Stimulated activated CD8-positive, alpha-beta memory T cell treated with anti-CD3 and anti-CD28 coated beads, Interleukin-4, amount 100 ng/mL, for 4 hours (primary cell): ENCODE measurements around the gene ULK2.
"Not testable (repeated sequence)": the region's sequence is repeated elsewhere in the genome, so short reads cannot be mapped to it uniquely, and the experiment has no call there.

Experiments used
- DNase-seq, 2 donors: peaks; one replicate each; pipeline ENCODE4 v3.0.0-alpha.2; 2020; ENCODE audit warnings: low read depth in 2 of 2, low spot score in 1 of 2

Gene ULK2

GRCh38 chr17:19768046-19768782 lies 99.5 kb downstream of the ULK2 start:
- DNase-seq, result no peak

- peak; percentile 38 to 63 for DNase-seq
Measured at GRCh38 chr17:19766421-19767270, 101.1 kb downstream of the ULK2 start.

GRCh38 chr17:19766016-19766415 lies 101.7 kb downstream of the ULK2 start:
- DNase-seq, result no peak

- DNase-seq, result not testable (repeated sequence)
Measured at GRCh38 chr17:19763991-19764390, 103.7 kb downstream of the ULK2 start.

GRCh38 chr17:19763416-19763815 lies 104.3 kb downstream of the ULK2 start:
- DNase-seq, result no peak

- peak in 1 of 2 donors; percentile 38 for DNase-seq
Measured at GRCh38 chr17:19762515-19762961, 105.2 kb downstream of the ULK2 start.

GRCh38 chr17:19760746-19761145 lies 107.0 kb downstream of the ULK2 start:
- no peak for DNase-seq

- DNase-seq, result no peak
Measured at GRCh38 chr17:19759568-19760549, 107.9 kb downstream of the ULK2 start.

GRCh38 chr17:19757536-19758180 lies 110.1 kb downstream of the ULK2 start:
- DNase-seq, result no peak

GRCh38 chr17:19756546-19756945 lies 111.2 kb downstream of the ULK2 start:
- no peak for DNase-seq

- no peak for DNase-seq
Measured at GRCh38 chr17:19755821-19756510, 111.8 kb downstream of the ULK2 start.

GRCh38 chr17:19755392-19755791 lies 112.3 kb downstream of the ULK2 start:
- DNase-seq, result no peak

- DNase-seq, result no peak
Measured at GRCh38 chr17:19753661-19754463, 113.9 kb downstream of the ULK2 start.

GRCh38 chr17:19753051-19753509 lies 114.7 kb downstream of the ULK2 start:
- DNase-seq, result no peak

- DNase-seq, result no peak
Measured at GRCh38 chr17:19752216-19753050, 115.3 kb downstream of the ULK2 start.

- DNase-seq, result no peak
Measured at GRCh38 chr17:19750835-19751234, 116.9 kb downstream of the ULK2 start.

- DNase-seq, result no peak
Measured at GRCh38 chr17:19750020-19750572, 117.6 kb downstream of the ULK2 start.

- DNase-seq, result no peak
Measured at GRCh38 chr17:19748807-19749193, 118.9 kb downstream of the ULK2 start.
